Tibial artery (tissue), 4 donors: Measurements from ENCODE around the gene PMF1.

Source experiments
- DNase-seq, 2 donors: peaks; one replicate each; pipeline ENCODE4 v3.0.0-alpha.2; 2019
- H3K27ac ChIP-seq, 2 donors: fragments of 200-600 bp; sonication (generic) in 1 of 2; 1 replicate in 1 of 2; 2 replicates in 1 of 2; pipeline ENCODE4 v1.5.1; 2018 to 2019; ENCODE audit warnings: mild to moderate bottlenecking in 1 of 2
- H3K27me3 ChIP-seq, 2 donors: fragments of 200-600 bp; sonication (generic) in 1 of 2; one replicate each; pipeline versions ENCODE4 v1.5.1 to v1.6.0; 2016 to 2019
- H3K36me3 ChIP-seq, 3 donors: fragments of 200-600 bp; sonication (generic) in 2 of 3; one replicate each; pipeline ENCODE4 v1.5.1; 2016 to 2019; ENCODE audit warnings: mild to moderate bottlenecking in 2 of 3
- H3K4me1 ChIP-seq, 4 donors: fragments of 200-600 bp; sonication (generic) in 2 of 4; 1 replicate in 3 of 4; 2 replicates in 1 of 4; pipeline ENCODE4 v1.5.1; 2016 to 2019
- H3K4me3 ChIP-seq, 2 donors: fragments of 200-600 bp; sonication (generic) in 1 of 2; 1 replicate in 1 of 2; 2 replicates in 1 of 2; pipeline ENCODE4 v1.5.1; 2018 to 2019; ENCODE audit warnings: mild to moderate bottlenecking in 2 of 2
- H3K9me3 ChIP-seq, 3 donors: fragments of 200-600 bp; sonication (generic) in 1 of 3; one replicate each; pipeline ENCODE4 v1.5.1; 2016 to 2019
- CTCF ChIP-seq, 2 experiments: fragments of 200-600 bp in 1 of 2; fragments of 450-650 bp in 1 of 2; IDR thresholded peaks; one replicate each; pipeline ENCODE4 v1.5.1; 2017 to 2019; ENCODE audit warnings: antibody characterized with exemption in 2 of 2, mild to moderate bottlenecking in 1 of 2, moderate library complexity in 1 of 2
- intact Hi-C: fragments of 100-400 bp; cut with DNase I; formaldehyde crosslinking; loops from one replicate; pipeline ENCODE4 v1.15.0; 2023; ENCODE audit warnings: low total_unique reads

The PMF1 gene

GRCh38 chr1:156257711-156258110 is 44.9 kb downstream of the PMF1 start:
- Histone ChIP-seq H3K36me3 (peaks cover 76 to 100% (median 99%) of the 10 kb centered on the region in 3 donors), H3K27me3 (no peaks in the 10 kb centered on the region), H3K4me1 (no peaks in the 10 kb centered on the region), H3K9me3 (no peaks in the 10 kb centered on the region), H3K4me3 (no peak overlapping the region), H3K27ac (no peak overlapping the region)
- no peak for TF ChIP-seq CTCF (IDR thresholded peaks at IDR 0.05)
- intact Hi-C loops = no loop called here
- no peak for DNase-seq

- Histone ChIP-seq H3K9me3 (no peaks in the 10 kb centered on the region), H3K4me3 (no peak overlapping the region), H3K27me3 (no peaks in the 10 kb centered on the region), H3K27ac (no peak overlapping the region), H3K4me1 (no peaks in the 10 kb centered on the region), H3K36me3 (peaks cover 76 to 100% (median 99%) of the 10 kb centered on the region in 3 donors)
- intact Hi-C loops = no loop called here
- DNase-seq = no peak
- no peak for TF ChIP-seq CTCF (IDR thresholded peaks at IDR 0.05)
Observed at GRCh38 chr1:156258859-156259258, 46.1 kb downstream of the PMF1 start.

- Histone ChIP-seq H3K9me3 (no peaks in the 10 kb centered on the region), H3K36me3 (peaks cover 76 to 100% (median 97%) of the 10 kb centered on the region in 3 donors)
- intact Hi-C loops = no loop called here
Observed at GRCh38 chr1:156259805-156260204, 47.0 kb downstream of the PMF1 start.

GRCh38 chr1:156260896-156261295 is 48.1 kb downstream of the PMF1 start:
- DNase-seq = no peak
- no peak overlapping the region for H3K4me3 ChIP-seq
- no peaks in the 10 kb centered on the region for H3K4me1 ChIP-seq
- TF ChIP-seq CTCF (IDR thresholded peaks at IDR 0.05) = no peak
- intact Hi-C loops = no loop called here
- no peaks in the 10 kb centered on the region for H3K27me3 ChIP-seq
- no peaks in the 10 kb centered on the region for H3K9me3 ChIP-seq
- peaks cover 76 to 100% (median 97%) of the 10 kb centered on the region in 3 donors for H3K36me3 ChIP-seq
- no peak overlapping the region for H3K27ac ChIP-seq

More at GRCh38 chr1:156259805-156260204, 47.0 kb downstream of the PMF1 start:
- H3K27ac ChIP-seq = no peak overlapping the region
- H3K4me1 ChIP-seq = no peaks in the 10 kb centered on the region
- no peak for DNase-seq
- H3K4me3 ChIP-seq = no peak overlapping the region
- TF ChIP-seq CTCF (IDR thresholded peaks at IDR 0.05) = no peak
- H3K27me3 ChIP-seq = no peaks in the 10 kb centered on the region

- H3K4me1 ChIP-seq = no peaks in the 10 kb centered on the region
- intact Hi-C loops = no loop called here
- H3K36me3 ChIP-seq = peaks cover 85 to 100% (median 97%) of the 10 kb centered on the region in 3 donors
- no peak overlapping the region for H3K4me3 ChIP-seq
- no peak for DNase-seq
- no peaks in the 10 kb centered on the region for H3K27me3 ChIP-seq
- no peak for TF ChIP-seq CTCF (IDR thresholded peaks at IDR 0.05)
- no peaks in the 10 kb centered on the region for H3K9me3 ChIP-seq
- no peak overlapping the region for H3K27ac ChIP-seq
Observed at GRCh38 chr1:156262461-156263287, 49.9 kb downstream of the PMF1 start.
